NT2/D1 (cell line): ENCODE measurements around the gene ANAPC2.

Experiments used
- DNase-seq: peaks from one replicate; pipeline ENCODE4 v3.0.0-alpha.2; 2011; ENCODE audit warnings: low read depth, low spot score
- H3K27me3 ChIP-seq: 2 replicates; pipeline ENCODE4 v1.6.0; 2011; ENCODE audit warnings: mild to moderate bottlenecking; ENCODE audit not compliant: insufficient read length, insufficient read depth
- H3K36me3 ChIP-seq: 2 replicates; pipeline ENCODE4 v1.6.1; 2011; ENCODE audit warnings: mild to moderate bottlenecking, low read length, mixed read lengths; ENCODE audit not compliant: insufficient read depth, insufficient read length
- H3K4me1 ChIP-seq: 2 replicates; pipeline ENCODE4 v1.5.1; 2011; ENCODE audit not compliant: insufficient read depth, insufficient read length
- H3K4me3 ChIP-seq: 2 replicates; pipeline ENCODE4 v1.5.1; 2011; ENCODE audit warnings: low read depth; ENCODE audit not compliant: insufficient read length
- H3K9ac ChIP-seq: 2 replicates; pipeline ENCODE4 v1.6.0; 2011; ENCODE audit warnings: low read depth; ENCODE audit not compliant: insufficient read length
- H3K9me3 ChIP-seq: 2 replicates; pipeline ENCODE4 v1.5.1; 2011; ENCODE audit warnings: mild to moderate bottlenecking, low read length; ENCODE audit not compliant: insufficient read depth
- SUZ12 ChIP-seq: IDR thresholded peaks from 2 replicates; pipeline ENCODE4 v1.6.1; 2011; ENCODE audit not compliant: insufficient read length, insufficient read depth; ENCODE audit errors: extremely low read depth
- YY1 ChIP-seq: IDR thresholded peaks from 2 replicates; pipeline ENCODE4 v1.6.1; 2011; ENCODE audit not compliant: insufficient read length, insufficient read depth
- ZNF274 ChIP-seq: IDR thresholded peaks from 2 replicates; pipeline ENCODE4 v1.6.1; 2011; ENCODE audit warnings: mild to moderate bottlenecking, low read depth, low read length

ANAPC2 gene

GRCh38 chr9:137146527-137146918, 41.8 kb downstream of the ANAPC2 start:
- no peak overlapping the region for H3K4me3 ChIP-seq
- H3K9ac ChIP-seq, result no peak overlapping the region
- H3K36me3 ChIP-seq, result no peaks in the 10 kb centered on the region
- TF ChIP-seq SUZ12, result no peak
- no peak for TF ChIP-seq YY1
- no peak for TF ChIP-seq ZNF274
- peaks cover 25% of the 10 kb centered on the region for H3K27me3 ChIP-seq
- DNase-seq, result no peak
- H3K9me3 ChIP-seq, result no peaks in the 10 kb centered on the region
- peaks cover 14% of the 10 kb centered on the region for H3K4me1 ChIP-seq

- H3K27me3 ChIP-seq, result peaks cover 31% of the 10 kb centered on the region
- peaks cover 14% of the 10 kb centered on the region for H3K4me1 ChIP-seq
- TF ChIP-seq ZNF274, result no peak
- no peak for TF ChIP-seq YY1
- TF ChIP-seq SUZ12, result no peak
- H3K9ac ChIP-seq, result no peak overlapping the region
- H3K9me3 ChIP-seq, result no peaks in the 10 kb centered on the region
- no peaks in the 10 kb centered on the region for H3K36me3 ChIP-seq
- no peak for DNase-seq
- H3K4me3 ChIP-seq, result no peak overlapping the region
Measured at GRCh38 chr9:137145731-137146526, 42.4 kb downstream of the ANAPC2 start.

GRCh38 chr9:137143459-137143858, 44.9 kb downstream of the ANAPC2 start:
- H3K4me3 ChIP-seq, result no peak overlapping the region
- H3K4me1 ChIP-seq, result peaks cover 19% of the 10 kb centered on the region
- H3K9ac ChIP-seq, result no peak overlapping the region
- no peaks in the 10 kb centered on the region for H3K9me3 ChIP-seq
- H3K27me3 ChIP-seq, result peaks cover 55% of the 10 kb centered on the region
- TF ChIP-seq SUZ12 (no peak), YY1 (no peak), ZNF274 (no peak)
- no peaks in the 10 kb centered on the region for H3K36me3 ChIP-seq
- no peak for DNase-seq

GRCh38 chr9:137141976-137142936, 46.1 kb downstream of the ANAPC2 start:
- H3K27me3 ChIP-seq, result peaks cover 66% of the 10 kb centered on the region
- no peaks in the 10 kb centered on the region for H3K36me3 ChIP-seq

GRCh38 chr9:137141050-137141810, 47.1 kb downstream of the ANAPC2 start:
- no peaks in the 10 kb centered on the region for H3K9me3 ChIP-seq
- peaks cover 76% of the 10 kb centered on the region for H3K27me3 ChIP-seq
- no peak overlapping the region for H3K9ac ChIP-seq
- DNase-seq, result no peak
- no peak for TF ChIP-seq ZNF274
- no peak for TF ChIP-seq YY1
- TF ChIP-seq SUZ12, result no peak
- no peak overlapping the region for H3K4me3 ChIP-seq
- no peaks in the 10 kb centered on the region for H3K36me3 ChIP-seq
- peaks cover 21% of the 10 kb centered on the region for H3K4me1 ChIP-seq

More at GRCh38 chr9:137141976-137142936, 46.1 kb downstream of the ANAPC2 start:
- TF ChIP-seq YY1, result no peak
- TF ChIP-seq ZNF274, result no peak
- TF ChIP-seq SUZ12, result no peak
- no peaks in the 10 kb centered on the region for H3K9me3 ChIP-seq
- DNase-seq, result no peak
- no peak overlapping the region for H3K9ac ChIP-seq
- no peak overlapping the region for H3K4me3 ChIP-seq
- peaks cover 25% of the 10 kb centered on the region for H3K4me1 ChIP-seq

GRCh38 chr9:137140151-137141012, 48.0 kb downstream of the ANAPC2 start:
- peaks cover 22% of the 10 kb centered on the region for H3K4me1 ChIP-seq
- peaks cover 83% of the 10 kb centered on the region for H3K27me3 ChIP-seq
- TF ChIP-seq YY1, result no peak
- no peak for TF ChIP-seq SUZ12
- no peak for TF ChIP-seq ZNF274
- no peak for DNase-seq
- H3K36me3 ChIP-seq, result no peaks in the 10 kb centered on the region
- no peak overlapping the region for H3K9ac ChIP-seq
- no peaks in the 10 kb centered on the region for H3K9me3 ChIP-seq
- H3K4me3 ChIP-seq, result no peak overlapping the region
